ENCODE results near the gene SOWAHC. TPM values are rescaled to one million over a fixed set of nuclear protein-coding genes. Genes with fewer than 3 reads are reported as not detected.

Gene SOWAHC
- total and polyA plus RNA-seq, 2 donors (not counting 3 experiments of a cell fraction or from before 2014, with no cell fraction given), result 1.0 to 4.1 TPM

DNA sequence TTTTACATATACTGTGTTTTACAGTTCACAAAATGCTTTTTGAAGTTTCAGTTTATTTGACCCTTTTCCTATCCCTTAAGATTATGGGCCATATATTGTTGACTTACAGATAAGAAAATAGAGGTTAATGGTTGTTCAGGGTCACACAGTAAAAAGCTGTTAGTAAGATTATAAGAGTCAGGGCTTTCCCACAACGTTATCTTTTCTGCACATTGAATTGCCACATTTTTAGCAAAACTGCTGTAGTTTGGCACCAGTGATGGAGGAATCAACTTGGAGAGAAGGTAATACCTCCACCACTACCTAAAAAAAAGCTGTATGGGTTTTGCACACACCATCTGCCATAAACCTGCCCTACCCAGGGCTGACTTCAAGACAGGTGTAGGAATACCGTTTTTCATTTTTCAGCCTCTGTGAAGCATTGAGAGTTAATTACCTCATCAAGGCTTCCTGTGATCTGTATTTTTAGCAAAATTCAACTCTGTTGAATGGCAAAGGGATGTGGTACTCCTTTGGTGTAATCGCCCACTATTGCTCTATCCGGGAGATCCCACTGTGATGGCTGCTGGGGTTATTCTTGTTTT, 5.0 kb downstream of the SOWAHC start:
- POLR2A ChIA-PET, result no interaction called here
- H3K27me3 ChIP-seq (ENCODE audit: control insufficient read depth in 2 of 2, insufficient read depth in 2 of 2, low read length in 2 of 2), result peaks cover 3 to 10% of the 10 kb centered on the region in 2 experiments

More for the DNA sequence above, 5.0 kb downstream of the SOWAHC start:
- Histone ChIP-seq H3K4me3 (replicated peaks in 1 of 3; ENCODE audit: insufficient read depth in 1 of 3, low read depth in 1 of 3, low read length in 3 of 3) (no peak overlapping the region), H3K79me2 (ENCODE audit: control insufficient read depth, insufficient read depth, low read length) (peaks cover 16% of the 10 kb centered on the region), H4K20me1 (replicated peaks; ENCODE audit: control insufficient read depth, extremely low read depth, insufficient read depth, low read length) (no peaks in the 10 kb centered on the region), H3K4me1 (ENCODE audit: control insufficient read depth, extremely low read depth, insufficient read depth, low read length) (peaks cover 16% of the 10 kb centered on the region), H3K27ac (ENCODE audit: insufficient read depth, low read depth, low read length) (no peak overlapping the region), H3K4me2 (ENCODE audit: insufficient read depth, low read length) (no peak overlapping the region), H3K9me1 (replicated peaks; ENCODE audit: control insufficient read depth, extremely low read depth, insufficient read depth, low read length) (no peaks in the 10 kb centered on the region), H2AFZ (ENCODE audit: low read depth, low read length) (no peak overlapping the region), H3K36me3 (ENCODE audit: control insufficient read depth in 2 of 2, extremely low read depth in 1 of 2, insufficient read depth in 2 of 2, low read length in 2 of 2) (no peaks in the 10 kb centered on the region), H3K9ac (replicated peaks; ENCODE audit: extremely low read depth, insufficient read depth, low read length) (no peak overlapping the region), H3K9me3 (replicated peaks; ENCODE audit: control insufficient read depth, insufficient read depth, low read length) (no peaks in the 10 kb centered on the region)
- TF ChIP-seq, protein P1, sequence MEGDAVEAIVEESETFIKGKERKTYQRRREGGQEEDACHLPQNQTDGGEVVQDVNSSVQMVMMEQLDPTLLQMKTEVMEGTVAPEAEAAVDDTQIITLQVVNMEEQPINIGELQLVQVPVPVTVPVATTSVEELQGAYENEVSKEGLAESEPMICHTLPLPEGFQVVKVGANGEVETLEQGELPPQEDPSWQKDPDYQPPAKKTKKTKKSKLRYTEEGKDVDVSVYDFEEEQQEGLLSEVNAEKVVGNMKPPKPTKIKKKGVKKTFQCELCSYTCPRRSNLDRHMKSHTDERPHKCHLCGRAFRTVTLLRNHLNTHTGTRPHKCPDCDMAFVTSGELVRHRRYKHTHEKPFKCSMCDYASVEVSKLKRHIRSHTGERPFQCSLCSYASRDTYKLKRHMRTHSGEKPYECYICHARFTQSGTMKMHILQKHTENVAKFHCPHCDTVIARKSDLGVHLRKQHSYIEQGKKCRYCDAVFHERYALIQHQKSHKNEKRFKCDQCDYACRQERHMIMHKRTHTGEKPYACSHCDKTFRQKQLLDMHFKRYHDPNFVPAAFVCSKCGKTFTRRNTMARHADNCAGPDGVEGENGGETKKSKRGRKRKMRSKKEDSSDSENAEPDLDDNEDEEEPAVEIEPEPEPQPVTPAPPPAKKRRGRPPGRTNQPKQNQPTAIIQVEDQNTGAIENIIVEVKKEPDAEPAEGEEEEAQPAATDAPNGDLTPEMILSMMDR (IDR thresholded peaks at IDR 0.05; ENCODE audit: extremely low read depth in 1 of 2, insufficient read depth in 1 of 2, low read depth in 1 of 2, low read length in 2 of 2), result no peak
- no peak for TF ChIP-seq JUN (IDR thresholded peaks at IDR 0.05; ENCODE audit: borderline replicate concordance, insufficient read depth, insufficient read length, low read depth)
- no peak for TF ChIP-seq FOS (IDR thresholded peaks at IDR 0.05; ENCODE audit: borderline replicate concordance, insufficient read depth, low read length)
- no peak for TF ChIP-seq MYC (IDR thresholded peaks at IDR 0.05; ENCODE audit: low read depth, low read length)
- TF ChIP-seq, protein P2, sequence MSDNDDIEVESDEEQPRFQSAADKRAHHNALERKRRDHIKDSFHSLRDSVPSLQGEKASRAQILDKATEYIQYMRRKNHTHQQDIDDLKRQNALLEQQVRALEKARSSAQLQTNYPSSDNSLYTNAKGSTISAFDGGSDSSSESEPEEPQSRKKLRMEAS (IDR thresholded peaks at IDR 0.05; ENCODE audit: insufficient read depth, insufficient read length), result no peak
- no peak for TF ChIP-seq POLR2AphosphoS5 (IDR thresholded peaks at IDR 0.05; ENCODE audit: insufficient read depth, low read depth, low read length)
- no peak for TF ChIP-seq EZH2 (IDR thresholded peaks at IDR 0.05; ENCODE audit: borderline replicate concordance, low read depth, low read length, severe bottlenecking)
- TF ChIP-seq POLR2A (IDR thresholded peaks at IDR 0.05; ENCODE audit: low read depth, low read length), result no peak
- dilution Hi-C loops (cut with MboI; ENCODE audit: extremely low pct_ligation_motif_present, low sequenced_read_pairs), result no loop called here
- intact Hi-C loops (cut with micrococcal nuclease), result no loop called here
- FAIRE-seq (no peak), DNase-seq (ENCODE audit: low read depth, low spot score) (no peak)
- CTCF ChIA-PET, result interaction anchor here (1.8 kb wide), 1 partner anchor 117 kb away, joined by 5 read pairs; no protein-coding TSS in a partner anchor
- no TSS peak for BruUV-seq (replicated peaks)

All from endothelial cell of umbilical vein (primary cell).